GM19099 (cell line): Measurements from ENCODE around the gene MYO1E.

Experiments used
- POLR2A ChIP-seq: IDR thresholded peaks from 3 replicates; pipeline ENCODE4 v1.6.1; 2011; ENCODE audit warnings: low read depth; ENCODE audit not compliant: insufficient read length; ENCODE audit errors: extremely low read depth

The MYO1E gene

DNA sequence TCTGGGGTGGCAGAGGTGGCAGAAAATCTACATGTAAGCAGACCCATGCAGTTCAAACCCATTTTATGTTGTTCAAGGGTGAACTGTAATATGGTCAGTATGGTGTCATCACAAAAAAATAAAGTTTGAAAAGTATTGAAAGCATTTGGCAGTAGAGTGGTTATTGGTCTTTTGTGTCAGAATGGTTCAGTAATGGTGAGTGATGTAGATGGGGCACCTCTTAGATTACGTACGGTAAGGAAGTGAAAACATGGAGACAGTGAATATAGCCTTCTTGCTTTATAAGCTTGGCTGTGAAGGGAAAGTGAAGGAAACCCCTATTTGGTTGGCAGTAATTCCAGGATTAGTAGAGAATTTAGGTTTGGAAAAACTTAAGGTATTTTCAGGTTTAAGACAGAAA, 284.9 kb downstream of the MYO1E start:
- no peak for TF ChIP-seq POLR2A
